Neural cell (in vitro differentiated cells): ENCODE measurements around the gene ATP5F1C. TPM values are rescaled to one million over a fixed set of nuclear protein-coding genes. Genes with fewer than 3 reads are reported as not detected.
"Not testable (repeated sequence)": the region's sequence is repeated elsewhere in the genome, so short reads cannot be mapped to it uniquely, and the experiment has no call there.

ENCODE experiments used
- H2AFZ ChIP-seq: fragments of 200-600, 300-800 bp; sonication (generic), shearing (Covaris generic); 2 replicates; pipeline ENCODE4 v1.6.0; 2014; ENCODE audit warnings: low read depth, mild to moderate bottlenecking, antibody characterized with exemption, low read length, moderate library complexity
- H3F3A ChIP-seq: fragments of 200-600 bp; shearing (Covaris generic); 2 replicates; pipeline ENCODE4 v1.6.1; 2016; ENCODE audit warnings: mild to moderate bottlenecking, moderate library complexity, mixed read lengths, antibody characterized with exemption, low read length; ENCODE audit not compliant: insufficient read depth, poor library complexity, severe bottlenecking
- H3K27ac ChIP-seq: fragments of 200-600, 300-800 bp; sonication (generic), shearing (Covaris generic); 2 replicates; pipeline ENCODE4 v1.5.1; 2014; ENCODE audit warnings: mild to moderate bottlenecking, low read length, moderate library complexity
- H3K27me3 ChIP-seq: fragments of 300-800, 200-600 bp; sonication (generic), shearing (Covaris generic); 2 replicates; pipeline ENCODE4 v1.6.0; 2014; ENCODE audit warnings: mild to moderate bottlenecking, low read depth, low read length, moderate library complexity; ENCODE audit not compliant: insufficient read depth
- H3K36me3 ChIP-seq: fragments of 300-800, 200-600 bp; sonication (generic), shearing (Covaris generic); 2 replicates; pipeline ENCODE4 v1.5.1; 2014; ENCODE audit warnings: mild to moderate bottlenecking, antibody characterized with exemption, low read length, moderate library complexity; ENCODE audit not compliant: insufficient read depth
- H3K4me2 ChIP-seq: fragments of 300-800, 200-600 bp; sonication (generic), shearing (Covaris generic); 2 replicates; pipeline ENCODE4 v1.6.0; 2014; ENCODE audit warnings: mild to moderate bottlenecking, low read length
- H3K4me3 ChIP-seq: fragments of 300-800, 200-600 bp; sonication (generic), shearing (Covaris generic); 2 replicates; pipeline ENCODE4 v1.5.1; 2014; ENCODE audit warnings: mild to moderate bottlenecking, low read length, moderate library complexity
- H3K79me2 ChIP-seq: fragments of 200-600 bp; shearing (Covaris generic); replicated peaks from 2 replicates; pipeline ENCODE4 v1.6.0; 2014; ENCODE audit warnings: mild to moderate bottlenecking, low read length, moderate library complexity; ENCODE audit not compliant: insufficient read depth
- H3K9ac ChIP-seq: fragments of 300-800, 200-600 bp; sonication (generic), shearing (Covaris generic); 2 replicates; pipeline ENCODE4 v1.6.1; 2016; ENCODE audit warnings: mild to moderate bottlenecking, low read length, mixed read lengths
- H3K9me2 ChIP-seq: fragments of 200-600 bp; shearing (Covaris generic); 2 replicates; pipeline ENCODE4 v1.6.1; 2016; ENCODE audit warnings: mild to moderate bottlenecking, low read length, mixed read lengths; ENCODE audit not compliant: insufficient read depth
- H3K9me3 ChIP-seq: fragments of 200-600, 300-800 bp; sonication (generic), shearing (Covaris generic); 2 replicates; pipeline ENCODE4 v1.6.1; 2016; ENCODE audit warnings: mild to moderate bottlenecking, mixed run types, low read length, moderate library complexity, mixed read lengths
- H4K20me1 ChIP-seq: fragments of 200-600 bp; shearing (Covaris generic); 2 replicates; pipeline ENCODE4 v1.6.1; 2016; ENCODE audit warnings: mild to moderate bottlenecking, mixed run types; ENCODE audit not compliant: insufficient read depth
- CTCF ChIP-seq: fragments of 450-650 bp; IDR thresholded peaks from 2 replicates; pipeline ENCODE4 v1.5.1; 2014; ENCODE audit warnings: antibody characterized with exemption, mild to moderate bottlenecking, moderate library complexity; ENCODE audit not compliant: poor library complexity, severe bottlenecking
- EP300 ChIP-seq: fragments of 450-650 bp; conservative IDR thresholded peaks from 2 replicates; pipeline ENCODE4 v1.6.1; 2014; ENCODE audit warnings: antibody characterized with exemption, mild to moderate bottlenecking, moderate library complexity; ENCODE audit not compliant: poor library complexity, severe bottlenecking
- EZH2 ChIP-seq: fragments of 200-600, 300-800 bp; shearing (Covaris generic), sonication (generic); IDR thresholded peaks from 2 replicates; pipeline ENCODE4 v1.6.1; 2014; ENCODE audit warnings: antibody characterized with exemption, low read length, borderline replicate concordance, mild to moderate bottlenecking; ENCODE audit not compliant: insufficient read depth, poor library complexity, severe bottlenecking
- MXI1 ChIP-seq: fragments of 450-650 bp; conservative IDR thresholded peaks from 2 replicates; pipeline ENCODE4 v1.6.1; 2014; ENCODE audit warnings: antibody characterized with exemption, mild to moderate bottlenecking; ENCODE audit not compliant: poor library complexity, severe bottlenecking
- POLR2AphosphoS5 ChIP-seq: IDR thresholded peaks from 2 replicates; pipeline ENCODE4 v1.6.1; 2012
- RAD21 ChIP-seq: fragments of 450-650 bp; conservative IDR thresholded peaks from 2 replicates; pipeline ENCODE4 v1.6.1; 2014; ENCODE audit warnings: antibody characterized with exemption, mild to moderate bottlenecking, moderate library complexity
- REST ChIP-seq: IDR thresholded peaks from 2 replicates; pipeline ENCODE4 v1.6.1; 2012; ENCODE audit warnings: borderline replicate concordance
- SMC3 ChIP-seq: fragments of 450-650 bp; conservative IDR thresholded peaks from 2 replicates; pipeline ENCODE4 v1.6.1; 2014; ENCODE audit warnings: antibody characterized with exemption, mild to moderate bottlenecking, moderate library complexity; ENCODE audit not compliant: poor library complexity
- TAF1 ChIP-seq: IDR thresholded peaks from 2 replicates; pipeline ENCODE4 v1.6.1; 2012; ENCODE audit warnings: low read depth
- polyA plus RNA-seq: library from polyadenylated mRNA; depleted of rRNA; stranded (reverse); fragments of >200 nt; gene quantifications from 2 replicates; pipeline ENCODE4 v1.2.3, GENCODE V29; 2014

ATP5F1C gene
- polyA plus RNA-seq, 1 donor from 2014 or later: 497 TPM

GRCh38 chr10:7810443-7810842, 22.5 kb downstream of the ATP5F1C start:
- no peaks in the 10 kb centered on the region for H4K20me1 ChIP-seq
- no peak overlapping the region for H2AFZ ChIP-seq

GRCh38 chr10:7811000-7811399, 23.0 kb downstream of the ATP5F1C start:
- Histone ChIP-seq H3K27me3 (no peaks in the 10 kb centered on the region), H3K4me3 (no peak overlapping the region), H3K27ac (no peak overlapping the region), H3K36me3 (peaks cover 8% of the 10 kb centered on the region), H3K9me2 (no peaks in the 10 kb centered on the region), H3K4me2 (no peak overlapping the region), H3K9me3 (no peaks in the 10 kb centered on the region), H2AFZ (no peak overlapping the region), H4K20me1 (no peaks in the 10 kb centered on the region), H3K79me2 (no peaks in the 10 kb centered on the region), H3F3A (no peaks in the 10 kb centered on the region), H3K9ac (no peak overlapping the region)
- TF ChIP-seq EZH2 (no peak), SMC3 (no peak), POLR2AphosphoS5 (no peak), EP300 (no peak), REST (no peak), MXI1 (no peak), TAF1 (no peak), RAD21 (no peak), CTCF (no peak)

More at GRCh38 chr10:7810443-7810842, 22.5 kb downstream of the ATP5F1C start:
- no peak for TF ChIP-seq POLR2AphosphoS5
- Histone ChIP-seq H3K9me2 (no peaks in the 10 kb centered on the region), H3K79me2 (no peaks in the 10 kb centered on the region), H3K9me3 (no peaks in the 10 kb centered on the region), H3K4me3 (no peak overlapping the region), H3K27ac (no peak overlapping the region), H3K4me2 (no peak overlapping the region), H3K36me3 (peaks cover 8% of the 10 kb centered on the region), H3F3A (no peaks in the 10 kb centered on the region), H3K27me3 (no peaks in the 10 kb centered on the region), H3K9ac (no peak overlapping the region)

- not testable (repeated sequence) for H3F3A ChIP-seq, H4K20me1 ChIP-seq, H3K9ac ChIP-seq, H3K9me2 ChIP-seq, H3K27ac ChIP-seq, H3K79me2 ChIP-seq, H2AFZ ChIP-seq, H3K9me3 ChIP-seq, H3K4me2 ChIP-seq, H3K36me3 ChIP-seq, H3K4me3 ChIP-seq, H3K27me3 ChIP-seq
These were observed 23.8 kb downstream of the ATP5F1C start for GRCh38 chr10:7811743-7812142.
